HG03442 (cell line): ENCODE data around the gene TRABD2A.

Source experiments
- ATAC-seq: cut with Tn5 transposase; IDR thresholded peaks from one replicate; pipeline ENCODE4 v1.9.1; 2021; ENCODE audit warnings: mild to moderate bottlenecking, moderate library complexity; ENCODE audit not compliant: unreplicated experiment

The TRABD2A gene

GRCh38 chr2:84905181-84906107 is 24.6 kb upstream of the TRABD2A start, which contains the start of gene TMSB10:
TSS of gene TMSB10 (plus strand) at chr2:84905656.
- ATAC-seq = peak; percentile 62

GRCh38 chr2:84904717-84905174 is 23.9 kb upstream of the TRABD2A start:
- ATAC-seq = no peak

- no peak for ATAC-seq
Measured at GRCh38 chr2:84904151-84904550, 23.3 kb upstream of the TRABD2A start.

GRCh38 chr2:84902526-84902925 is 21.6 kb upstream of the TRABD2A start:
- ATAC-seq = no peak

- ATAC-seq = no peak
Measured at GRCh38 chr2:84901593-84902120, 20.8 kb upstream of the TRABD2A start.

GRCh38 chr2:84900971-84901370 is 20.1 kb upstream of the TRABD2A start:
- ATAC-seq = no peak

- ATAC-seq = no peak
Measured at GRCh38 chr2:84899304-84900204, 18.7 kb upstream of the TRABD2A start.

GRCh38 chr2:84897773-84898172 is 16.9 kb upstream of the TRABD2A start:
- ATAC-seq = no peak

DNA sequence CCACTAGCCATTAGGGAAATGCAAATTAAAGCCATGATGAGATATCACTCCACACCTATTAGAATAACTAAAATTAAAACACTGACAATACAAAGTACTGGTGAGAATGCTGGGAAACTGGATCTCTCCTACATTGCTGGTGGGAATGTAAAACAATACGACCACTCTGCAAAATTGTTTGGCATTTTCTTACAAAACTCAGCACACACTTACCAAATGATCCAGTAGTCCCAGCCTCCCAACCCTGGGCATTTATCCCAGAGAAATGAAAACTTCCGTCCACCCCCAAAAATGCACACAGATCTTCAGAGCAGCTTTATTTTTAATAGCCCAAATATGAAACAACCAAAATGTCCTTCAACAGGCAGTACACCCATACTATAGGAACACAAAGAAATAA is 15.7 kb upstream of the TRABD2A start:
- no peak for ATAC-seq

DNA sequence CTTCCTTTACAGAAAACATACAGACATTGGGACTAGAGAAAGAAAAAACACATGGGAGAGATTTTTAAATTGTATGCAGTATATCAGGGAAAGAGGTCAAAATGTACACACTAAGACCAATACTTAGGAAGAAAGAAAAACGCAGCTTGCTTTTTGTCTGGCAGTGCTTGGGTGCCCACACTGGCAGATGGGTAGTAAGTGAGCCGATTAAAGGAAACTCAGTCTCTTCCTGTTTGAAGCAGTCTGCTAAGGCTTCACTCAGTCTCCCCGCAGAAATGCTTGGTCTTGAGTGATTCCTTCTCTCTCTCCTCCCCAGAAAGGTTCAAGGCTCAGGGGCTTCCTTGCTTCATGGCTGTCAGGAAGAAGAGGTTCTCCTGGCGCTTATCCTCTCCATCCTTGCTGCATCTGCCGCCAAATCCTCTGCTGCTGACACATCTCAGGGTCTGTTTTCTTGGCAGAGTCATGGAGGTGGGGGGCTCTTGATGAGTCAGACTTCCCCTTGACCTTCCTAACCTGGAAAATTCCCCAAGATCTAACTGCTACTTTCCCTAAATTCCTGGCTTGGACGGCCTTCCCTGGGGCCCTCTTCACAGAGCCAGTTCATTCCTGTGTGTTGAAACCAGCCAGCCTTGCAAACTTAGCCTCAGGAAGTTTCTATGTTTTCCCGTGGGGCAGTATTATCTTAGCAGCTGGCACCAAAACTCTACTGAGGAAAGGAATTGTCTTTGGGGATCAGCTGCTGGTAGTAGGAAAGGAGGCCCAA is 14.1 kb upstream of the TRABD2A start:
- ATAC-seq = no peak

DNA sequence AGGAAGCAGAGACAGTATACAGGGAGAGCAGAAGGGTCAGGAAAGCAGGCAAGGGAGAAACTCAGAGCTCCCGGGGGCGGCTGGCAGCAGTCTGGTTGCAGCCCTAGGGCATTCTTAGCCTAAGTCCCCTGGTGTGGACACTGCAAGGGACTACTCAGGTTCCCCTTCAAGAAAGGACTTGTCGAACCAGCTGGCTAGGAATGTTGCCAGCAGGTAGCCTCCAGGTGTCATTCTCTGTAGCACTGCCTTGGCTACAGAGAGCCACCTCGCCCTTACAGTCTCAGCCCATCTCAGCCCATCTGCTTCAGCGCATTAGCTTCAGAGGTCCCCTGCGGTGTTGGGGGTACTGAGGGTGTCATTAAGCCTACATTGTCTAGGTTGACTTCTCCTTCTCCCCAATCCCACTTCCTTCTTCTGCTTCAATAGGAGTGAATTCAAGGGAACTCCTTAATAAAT is 13.3 kb upstream of the TRABD2A start:
- ATAC-seq = no peak

DNA sequence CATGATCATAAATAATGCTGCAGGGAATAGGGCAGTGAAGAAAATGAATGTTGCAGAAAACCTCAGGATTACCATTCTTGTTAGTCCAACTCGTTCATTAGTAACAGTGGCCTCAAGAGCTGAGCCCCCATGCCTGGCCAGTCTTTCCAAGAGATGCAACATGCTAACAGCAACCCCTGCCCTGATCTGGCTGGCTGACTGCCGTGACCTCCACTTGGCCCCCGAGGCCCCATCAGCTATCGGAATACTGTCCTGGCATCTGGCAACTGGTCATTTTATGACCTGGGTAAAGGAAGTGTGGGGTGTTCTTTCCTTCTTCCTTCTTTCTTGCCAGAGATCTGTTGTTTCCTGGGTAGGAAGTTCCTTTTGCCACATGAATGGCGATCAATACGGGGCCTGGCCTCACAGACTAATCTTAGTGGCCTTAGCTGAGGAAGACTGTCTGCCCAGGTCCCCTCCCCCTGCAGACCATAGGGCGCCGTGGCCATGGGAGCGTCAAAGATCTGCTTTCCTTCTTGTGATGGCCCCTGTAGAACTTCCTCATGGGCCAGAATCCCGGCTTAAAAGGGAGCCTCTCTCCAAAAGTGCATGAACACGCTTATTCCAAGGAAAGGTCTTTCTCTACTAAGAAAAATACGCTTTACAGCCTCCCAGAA is 10.6 kb upstream of the TRABD2A start:
- no peak for ATAC-seq

DNA sequence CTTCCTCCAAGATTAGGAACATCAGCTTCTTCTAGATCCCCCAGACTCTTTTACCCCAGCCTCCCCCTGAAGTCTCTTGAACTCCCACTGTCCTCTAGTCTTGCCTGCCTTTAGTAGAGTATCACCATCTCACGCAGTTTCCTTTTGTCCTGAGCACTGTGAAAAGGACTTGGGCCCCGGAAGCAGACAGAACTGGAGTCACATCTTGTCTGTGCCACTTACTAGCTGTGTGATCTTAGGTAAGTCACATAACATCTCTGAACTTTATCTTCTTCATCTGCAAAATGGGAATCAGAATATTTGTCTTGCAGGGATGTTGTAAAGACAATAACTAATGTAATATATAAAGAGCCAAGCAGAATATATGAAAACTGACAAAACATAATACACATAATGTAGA is 8.4 kb upstream of the TRABD2A start:
- no peak for ATAC-seq

GRCh38 chr2:84888401-84889276 is 7.8 kb upstream of the TRABD2A start:
- ATAC-seq = peak; percentile 96

DNA sequence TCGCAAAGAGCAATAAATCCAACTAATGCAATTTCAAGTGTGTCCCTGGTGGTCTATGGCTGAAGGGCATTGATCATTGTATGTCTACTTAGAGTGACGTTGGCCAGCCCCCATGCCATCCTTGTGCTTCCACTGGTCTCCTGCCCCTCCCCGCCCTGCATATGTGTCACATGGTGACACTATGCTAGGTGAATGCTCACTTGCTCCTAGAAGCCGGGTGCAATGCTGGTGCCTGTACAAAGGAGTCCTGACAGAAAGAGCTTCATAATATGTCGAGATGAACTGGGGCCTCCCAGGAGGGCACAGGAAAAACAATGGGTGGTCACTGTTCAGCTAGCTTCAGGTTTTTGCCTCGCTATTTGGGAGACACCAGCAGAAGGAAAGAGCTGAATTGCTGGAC is 5.9 kb upstream of the TRABD2A start:
- ATAC-seq = no peak

GRCh38 chr2:84885111-84885510 is 4.2 kb upstream of the TRABD2A start:
- ATAC-seq = no peak

DNA sequence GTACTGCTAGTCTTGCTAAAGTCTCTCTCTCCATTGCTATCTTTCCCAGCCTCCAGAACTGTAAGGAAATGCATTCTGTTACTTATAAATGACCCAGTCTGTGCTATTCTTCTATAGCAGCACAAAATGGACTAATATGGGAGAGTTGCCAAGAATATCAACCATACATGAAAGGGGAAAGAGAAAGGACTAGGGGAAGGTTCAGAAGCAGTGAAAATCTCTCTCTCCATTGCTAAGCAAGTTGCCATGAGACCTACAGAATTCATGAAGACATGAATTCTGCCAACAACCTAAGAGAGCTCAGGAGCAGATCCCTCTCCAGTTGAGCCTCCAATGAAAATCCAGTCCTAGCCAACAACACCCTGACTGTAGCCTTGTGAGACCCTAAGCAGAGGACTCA is 3.6 kb upstream of the TRABD2A start:
- no peak for ATAC-seq

DNA sequence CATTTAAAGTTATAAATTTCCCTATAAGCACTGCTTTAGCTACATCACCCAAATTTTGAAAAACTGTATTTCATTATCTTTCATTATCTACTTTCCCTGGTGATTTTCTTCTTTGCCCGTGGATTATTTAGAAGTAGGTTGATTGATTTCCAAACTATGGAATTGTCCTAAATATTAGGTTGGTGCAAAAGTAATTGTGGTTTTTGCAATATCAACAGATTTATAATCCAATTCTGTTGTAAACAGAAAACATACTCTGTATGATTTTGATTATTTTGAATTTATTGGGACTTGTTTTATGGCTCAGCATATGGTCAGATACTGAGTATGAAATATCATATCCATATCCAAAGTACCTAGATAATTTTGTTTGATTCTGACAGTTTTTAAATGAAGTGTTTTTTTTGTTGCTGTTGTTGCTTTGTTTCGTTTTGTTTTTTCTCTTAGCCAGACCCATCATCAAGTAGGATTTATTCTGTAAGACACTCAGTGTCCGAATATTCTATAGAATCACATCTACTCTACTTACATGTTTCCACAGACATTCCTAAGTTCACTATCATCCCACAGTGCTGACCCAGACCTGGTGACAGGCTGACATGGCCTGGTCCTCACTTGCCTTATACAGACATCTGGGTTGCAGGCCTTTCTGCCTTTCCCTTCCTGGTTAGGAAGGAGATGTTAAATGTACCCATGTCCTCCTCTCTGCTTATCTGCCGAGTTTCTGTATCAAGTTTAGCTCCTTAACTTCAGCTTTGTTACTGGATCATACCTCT is 2.1 kb upstream of the TRABD2A start:
- no peak for ATAC-seq
